Lung (tissue), 12 donors: ENCODE measurements around the gene FAM168A. TPM values are rescaled to one million over a fixed set of nuclear protein-coding genes. Genes with fewer than 3 reads are reported as not detected.

Experiments
- ATAC-seq: fragments of 200-7000 bp; cut with Tn5 transposase; one replicate; pipeline ENCODE4 v1.9.1; 2020; ENCODE audit warnings: moderate number of reproducible peaks; ENCODE audit not compliant: insufficient read depth, low FRiP score
- DNase-seq, 3 donors: peaks; one replicate each; pipeline ENCODE4 v3.0.0-alpha.2; 2013 to 2017
- H3K27ac ChIP-seq, 2 donors: one replicate each; pipeline ENCODE4 v1.5.1; 2013; ENCODE audit warnings: mild to moderate bottlenecking in 2 of 2, moderate library complexity in 2 of 2, control low read depth in 1 of 2, inconsistent platforms in 1 of 2, low read depth in 1 of 2, low read length in 1 of 2
- H3K27me3 ChIP-seq, 3 donors: one replicate each; pipeline ENCODE4 v1.5.1; 2013; ENCODE audit warnings: low read length in 2 of 3; ENCODE audit not compliant: control insufficient read depth in 3 of 3, insufficient read depth in 3 of 3
- H3K36me3 ChIP-seq, 4 donors: one replicate each; pipeline ENCODE4 v1.5.1; 2013; ENCODE audit warnings: low read length in 4 of 4, mild to moderate bottlenecking in 1 of 4, moderate library complexity in 1 of 4; ENCODE audit not compliant: control insufficient read depth in 4 of 4, insufficient read depth in 4 of 4
- H3K4me1 ChIP-seq, 5 donors: one replicate each; pipeline ENCODE4 v1.5.1; 2013; ENCODE audit warnings: low read length in 5 of 5, mild to moderate bottlenecking in 2 of 5, moderate library complexity in 1 of 5; ENCODE audit not compliant: control insufficient read depth in 5 of 5, insufficient read depth in 5 of 5
- H3K4me3 ChIP-seq: one replicate; pipeline ENCODE4 v1.5.1; 2013; ENCODE audit warnings: mild to moderate bottlenecking, control low read depth, moderate library complexity
- H3K9ac ChIP-seq, 2 donors: one replicate each; pipeline ENCODE4 v1.5.1; 2013; ENCODE audit warnings: low read length in 2 of 2, control low read depth in 1 of 2; ENCODE audit not compliant: insufficient read depth in 1 of 2
- H3K9me3 ChIP-seq, 4 donors: one replicate each; pipeline ENCODE4 v1.5.1; 2013; ENCODE audit warnings: low read length in 3 of 4, mild to moderate bottlenecking in 1 of 4, moderate library complexity in 1 of 4; ENCODE audit not compliant: control insufficient read depth in 4 of 4, insufficient read depth in 3 of 4
- WGBS, 2 donors: extraction: QIAGEN DNeasy Blood & Tissue Kit; methylation state at CpG; one replicate each; pipeline ENCODE4 v1.1.7; 2013; 5-methylcytosine and 5-hydroxymethylcytosine counted together
- polyA plus RNA-seq, 2 donors: library from polyadenylated mRNA; stranded (reverse); fragments of 200-250 nt; gene quantifications; one replicate each; pipeline ENCODE4 v1.2.1, GENCODE V29; 2013
- total RNA-seq, 2 donors: library from RNA; depleted of rRNA in 1 of 2; stranded (reverse); fragments of >200 nt in 1 of 2; gene quantifications; one replicate each; pipeline ENCODE4 v1.2.1, GENCODE V29; 2014 to 2021
- TF ChIP-seq, protein P1 (sequence below): IDR thresholded peaks from 2 replicates; pipeline ENCODE4 v1.5.1; 2012; ENCODE audit warnings: mild to moderate bottlenecking; ENCODE audit errors: control extremely low read depth, extremely low read depth
- donor health status: control.
- donor health status: control.
- donor health status: Bipolar disorder and iron deficiency.
- donor health status: healthy.
- donor health status: DM: yes; HTN: yes; CAD: no.

Gene FAM168A
- total and polyA plus RNA-seq, 4 donors: 6.7 to 25.5 (median 17.1) TPM

GRCh38 chr11:73465023-73465675 lies 132.8 kb downstream of the FAM168A start:
- no peak overlapping the region for H3K9ac ChIP-seq
- ATAC-seq (no peak), DNase-seq (no peak)
- H3K4me1 ChIP-seq: peaks cover 0 to 39% (median 0%) of the 10 kb centered on the region in 5 donors
- H3K9me3 ChIP-seq: no peaks in the 10 kb centered on the region
- 93 to 96% methylated on average over 3 of the region's 3 CpGs for WGBS, 2 donors
- H3K4me3 ChIP-seq: no peak overlapping the region
- TF ChIP-seq, protein P1, sequence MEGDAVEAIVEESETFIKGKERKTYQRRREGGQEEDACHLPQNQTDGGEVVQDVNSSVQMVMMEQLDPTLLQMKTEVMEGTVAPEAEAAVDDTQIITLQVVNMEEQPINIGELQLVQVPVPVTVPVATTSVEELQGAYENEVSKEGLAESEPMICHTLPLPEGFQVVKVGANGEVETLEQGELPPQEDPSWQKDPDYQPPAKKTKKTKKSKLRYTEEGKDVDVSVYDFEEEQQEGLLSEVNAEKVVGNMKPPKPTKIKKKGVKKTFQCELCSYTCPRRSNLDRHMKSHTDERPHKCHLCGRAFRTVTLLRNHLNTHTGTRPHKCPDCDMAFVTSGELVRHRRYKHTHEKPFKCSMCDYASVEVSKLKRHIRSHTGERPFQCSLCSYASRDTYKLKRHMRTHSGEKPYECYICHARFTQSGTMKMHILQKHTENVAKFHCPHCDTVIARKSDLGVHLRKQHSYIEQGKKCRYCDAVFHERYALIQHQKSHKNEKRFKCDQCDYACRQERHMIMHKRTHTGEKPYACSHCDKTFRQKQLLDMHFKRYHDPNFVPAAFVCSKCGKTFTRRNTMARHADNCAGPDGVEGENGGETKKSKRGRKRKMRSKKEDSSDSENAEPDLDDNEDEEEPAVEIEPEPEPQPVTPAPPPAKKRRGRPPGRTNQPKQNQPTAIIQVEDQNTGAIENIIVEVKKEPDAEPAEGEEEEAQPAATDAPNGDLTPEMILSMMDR: no peak
- no peaks in the 10 kb centered on the region for H3K36me3 ChIP-seq
- no peaks in the 10 kb centered on the region for H3K27me3 ChIP-seq
- peak overlapping the region in 1 of 2 donors; percentile 64 for H3K27ac ChIP-seq

DNA sequence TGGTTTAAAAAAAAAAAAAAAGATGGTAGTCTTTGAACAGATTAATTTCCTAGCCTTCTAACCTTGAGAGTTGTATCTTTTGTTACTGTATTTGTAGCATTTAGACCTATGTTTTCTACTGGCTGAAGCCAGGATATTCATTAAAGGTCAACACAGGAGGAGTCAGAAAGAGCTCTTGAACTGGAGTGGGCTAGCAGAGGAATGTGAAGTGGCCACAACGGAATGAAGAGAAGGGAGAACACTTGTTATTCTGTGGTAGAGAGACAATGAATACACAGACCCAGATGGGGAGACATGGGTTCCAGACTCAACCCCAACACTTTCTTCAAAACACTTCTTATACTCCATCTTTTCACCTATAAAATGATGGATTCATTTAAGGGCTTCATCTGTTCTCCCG lies 133.6 kb downstream of the FAM168A start:
- no peak overlapping the region for H3K27ac ChIP-seq
- WGBS, 2 donors: 66 to 79% methylated on average over 2 of the region's 2 CpGs
- DNase-seq: peak; percentile 34 to 68 (median 49)
- H3K4me1 ChIP-seq: peaks cover 0 to 36% (median 0%) of the 10 kb centered on the region in 5 donors
- H3K4me3 ChIP-seq: no peak overlapping the region
- no peaks in the 10 kb centered on the region for H3K36me3 ChIP-seq
- H3K9me3 ChIP-seq: no peaks in the 10 kb centered on the region
- H3K27me3 ChIP-seq: no peaks in the 10 kb centered on the region
- H3K9ac ChIP-seq: no peak overlapping the region
- TF ChIP-seq, protein P1: no peak
- ATAC-seq: peak; percentile 34

GRCh38 chr11:73463359-73463758 lies 134.6 kb downstream of the FAM168A start:
- Histone ChIP-seq H3K9ac (no peak overlapping the region), H3K9me3 (no peaks in the 10 kb centered on the region), H3K27me3 (no peaks in the 10 kb centered on the region), H3K27ac (peak overlapping the region in 1 of 2 donors; percentile 9), H3K4me1 (peaks cover 0 to 31% (median 0%) of the 10 kb centered on the region in 5 donors), H3K36me3 (no peaks in the 10 kb centered on the region), H3K4me3 (no peak overlapping the region)
- WGBS, 2 donors: 78 to 79% methylated on average over 2 of the region's 2 CpGs
- TF ChIP-seq, protein P1: no peak
- no peak for DNase-seq
- no peak for ATAC-seq
